ENCODE measurements around the gene ABCC12. TPM values are rescaled to one million over a fixed set of nuclear protein-coding genes. Genes with fewer than 3 reads are reported as not detected.
A peak's percentile ranks its signal among the peaks of the same experiment; 100 is the strongest.

Gene ABCC12
- total and polyA plus RNA-seq, 2 of the 8 experiments (the other 6 are each of a cell fraction or from before 2014, with no cell fraction given) = 0.05 TPM; not detected in 1

DNA sequence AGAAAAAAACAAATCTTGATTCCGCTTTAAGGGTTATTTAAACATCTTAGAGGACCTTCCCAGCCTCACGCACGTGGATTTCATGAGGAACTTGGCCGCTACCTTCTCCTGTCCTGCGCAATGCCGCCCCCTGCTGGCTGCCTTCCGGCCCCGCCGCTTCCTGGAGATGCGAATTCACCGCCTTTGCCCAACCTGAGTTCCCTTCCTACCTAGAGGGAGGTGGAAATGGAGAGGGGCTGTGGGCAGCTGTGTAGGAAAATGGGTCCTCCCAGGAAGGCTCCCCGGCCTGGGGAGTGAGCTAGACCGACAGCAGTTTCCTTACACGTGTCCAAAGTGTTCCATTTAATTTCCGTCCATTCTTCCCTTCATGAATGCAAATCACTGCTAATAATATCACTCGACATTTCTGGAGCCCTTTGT is 1.0 kb upstream of the ABCC12 start (continued):
- TF ChIP-seq KDM5A (IDR thresholded peaks at IDR 0.05; ENCODE audit: low read length) (no peak), RAD21 (IDR thresholded peaks at IDR 0.05 in 1 of 2, conservative IDR thresholded peaks at IDR 0.05 in 1 of 2; ENCODE audit: low read depth in 2 of 2, low read length in 2 of 2) (peak; percentile 87 to 88), SIN3A (conservative IDR thresholded peaks at IDR 0.05 in 1 of 2, IDR thresholded peaks at IDR 0.05 in 1 of 2; ENCODE audit: low read depth in 1 of 2, low read length in 2 of 2) (no peak)

All from H1 (cell line).